ENCODE results near the gene PIP5K1B. TPM values are rescaled to one million over a fixed set of nuclear protein-coding genes. Genes with fewer than 3 reads are reported as not detected.

Gene PIP5K1B
- total RNA-seq, 1 donor from 2014 or later = not detected

DNA sequence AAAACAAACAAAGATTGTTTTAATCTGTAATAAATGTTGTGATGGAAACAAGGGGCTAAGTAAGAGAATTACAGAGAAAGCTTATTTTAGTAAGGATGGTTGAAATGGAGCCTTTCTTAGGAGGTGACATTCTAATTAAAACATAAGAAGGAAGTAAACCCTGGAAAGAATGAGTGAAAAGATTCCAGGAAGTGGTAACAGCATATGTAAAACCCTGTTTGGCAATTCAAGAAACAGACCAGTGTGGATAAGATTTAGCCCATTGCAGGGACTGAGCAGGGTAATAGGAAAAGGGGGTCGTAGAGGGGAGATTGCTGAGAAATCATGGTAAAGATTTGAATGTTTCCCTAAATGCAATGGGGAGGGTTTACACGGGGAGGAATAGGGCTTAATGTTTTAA lies 21.6 kb upstream of the PIP5K1B start:
- no peak for DNase-seq (ENCODE audit: low read depth)
- TF ChIP-seq, protein P1, sequence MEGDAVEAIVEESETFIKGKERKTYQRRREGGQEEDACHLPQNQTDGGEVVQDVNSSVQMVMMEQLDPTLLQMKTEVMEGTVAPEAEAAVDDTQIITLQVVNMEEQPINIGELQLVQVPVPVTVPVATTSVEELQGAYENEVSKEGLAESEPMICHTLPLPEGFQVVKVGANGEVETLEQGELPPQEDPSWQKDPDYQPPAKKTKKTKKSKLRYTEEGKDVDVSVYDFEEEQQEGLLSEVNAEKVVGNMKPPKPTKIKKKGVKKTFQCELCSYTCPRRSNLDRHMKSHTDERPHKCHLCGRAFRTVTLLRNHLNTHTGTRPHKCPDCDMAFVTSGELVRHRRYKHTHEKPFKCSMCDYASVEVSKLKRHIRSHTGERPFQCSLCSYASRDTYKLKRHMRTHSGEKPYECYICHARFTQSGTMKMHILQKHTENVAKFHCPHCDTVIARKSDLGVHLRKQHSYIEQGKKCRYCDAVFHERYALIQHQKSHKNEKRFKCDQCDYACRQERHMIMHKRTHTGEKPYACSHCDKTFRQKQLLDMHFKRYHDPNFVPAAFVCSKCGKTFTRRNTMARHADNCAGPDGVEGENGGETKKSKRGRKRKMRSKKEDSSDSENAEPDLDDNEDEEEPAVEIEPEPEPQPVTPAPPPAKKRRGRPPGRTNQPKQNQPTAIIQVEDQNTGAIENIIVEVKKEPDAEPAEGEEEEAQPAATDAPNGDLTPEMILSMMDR (conservative IDR thresholded peaks at IDR 0.05; ENCODE audit: low read depth, low read length) = no peak
- no peak overlapping the region for H3K4me3 ChIP-seq (ENCODE audit: low read depth, low read length)

DNA sequence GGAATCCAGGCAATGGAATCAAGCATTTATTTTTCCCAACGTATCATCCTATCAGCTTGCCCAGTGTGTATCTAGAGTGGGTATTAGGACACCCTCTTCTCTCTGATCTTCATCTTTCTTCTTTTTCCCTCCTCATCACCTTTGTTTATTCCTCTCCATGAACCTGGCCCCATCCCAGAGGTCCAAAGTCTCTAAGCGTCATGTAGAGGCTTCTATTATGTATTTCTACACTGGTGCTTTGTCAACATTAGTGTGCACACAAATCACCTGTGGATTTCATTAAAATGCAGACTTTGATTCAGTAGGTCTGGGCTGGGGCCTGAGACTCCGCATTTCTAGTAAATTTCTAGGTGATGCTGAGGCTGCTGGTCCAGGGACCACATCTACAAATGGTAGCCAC lies 19.8 kb upstream of the PIP5K1B start:
- H3K4me3 ChIP-seq (ENCODE audit: low read depth, low read length) = no peak overlapping the region
- DNase-seq (ENCODE audit: low read depth) = no peak
- TF ChIP-seq, protein P1 (conservative IDR thresholded peaks at IDR 0.05; ENCODE audit: low read depth, low read length) = no peak

DNA sequence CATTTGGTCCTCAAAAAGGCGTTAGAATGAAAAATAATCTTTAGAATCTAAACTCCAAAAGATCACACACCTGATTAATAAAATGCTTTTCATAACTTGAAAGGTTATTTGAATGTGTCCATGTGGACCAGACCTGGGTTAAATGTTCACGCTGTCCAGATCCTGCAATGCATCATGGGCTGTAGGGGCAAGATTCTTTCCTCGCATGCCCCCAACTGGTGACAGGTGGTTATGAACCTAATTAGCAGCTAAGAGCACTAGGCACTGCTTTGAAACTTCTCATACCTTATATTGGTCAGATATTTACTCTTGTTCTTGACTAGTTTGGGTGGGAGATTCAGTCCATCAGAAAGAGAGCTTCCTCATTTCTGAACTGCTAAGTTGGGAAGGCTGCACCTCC lies 19.3 kb upstream of the PIP5K1B start:
- DNase-seq (ENCODE audit: low read depth) = no peak
- TF ChIP-seq, protein P1 (conservative IDR thresholded peaks at IDR 0.05; ENCODE audit: low read depth, low read length) = peak; percentile 64
- H3K4me3 ChIP-seq (ENCODE audit: low read depth, low read length) = no peak overlapping the region

DNA sequence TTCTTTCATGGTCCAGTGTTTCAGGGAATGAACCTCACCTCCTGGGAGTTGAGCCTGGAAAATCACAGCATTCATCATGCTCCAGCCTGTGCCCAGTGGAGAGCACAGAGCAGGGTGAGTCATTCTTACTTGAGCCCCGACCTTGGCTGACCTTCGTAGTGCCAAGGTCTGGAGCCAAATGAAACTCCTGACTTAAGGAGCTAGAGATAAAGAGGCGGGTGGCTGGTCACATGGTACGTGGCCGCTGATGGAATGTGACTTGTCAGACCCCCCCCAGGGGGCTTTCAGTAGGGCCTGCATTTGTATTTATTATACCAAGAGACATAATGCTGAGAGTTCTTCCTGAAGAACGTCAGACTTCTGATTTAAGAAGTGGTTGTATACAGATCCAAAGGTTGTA lies 15.0 kb upstream of the PIP5K1B start:
- TF ChIP-seq, protein P1 (conservative IDR thresholded peaks at IDR 0.05; ENCODE audit: low read depth, low read length) = no peak
- no peak overlapping the region for H3K4me3 ChIP-seq (ENCODE audit: low read depth, low read length)
- DNase-seq (ENCODE audit: low read depth) = peak; percentile 38

DNA sequence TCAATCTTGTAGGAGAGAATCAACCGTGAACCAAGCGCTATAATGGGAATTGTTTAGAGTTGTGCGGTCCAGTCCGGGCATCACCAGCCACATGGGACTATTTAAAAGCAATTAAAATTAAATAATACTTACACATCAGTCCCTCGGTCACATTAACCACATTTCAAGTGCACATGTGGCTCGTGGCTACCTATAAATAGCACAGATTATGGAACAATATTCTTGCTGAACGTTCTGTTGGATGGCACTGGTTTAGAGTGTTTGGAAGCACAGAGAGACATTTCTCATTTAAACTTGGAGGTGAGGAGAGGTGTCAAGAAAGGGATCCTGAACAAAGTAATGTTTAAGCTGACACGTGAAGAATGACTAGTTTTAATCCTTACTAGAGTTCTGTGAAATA lies 12.5 kb upstream of the PIP5K1B start:
- TF ChIP-seq, protein P1 (conservative IDR thresholded peaks at IDR 0.05; ENCODE audit: low read depth, low read length) = no peak
- no peak overlapping the region for H3K4me3 ChIP-seq (ENCODE audit: low read depth, low read length)
- no peak for DNase-seq (ENCODE audit: low read depth)

DNA sequence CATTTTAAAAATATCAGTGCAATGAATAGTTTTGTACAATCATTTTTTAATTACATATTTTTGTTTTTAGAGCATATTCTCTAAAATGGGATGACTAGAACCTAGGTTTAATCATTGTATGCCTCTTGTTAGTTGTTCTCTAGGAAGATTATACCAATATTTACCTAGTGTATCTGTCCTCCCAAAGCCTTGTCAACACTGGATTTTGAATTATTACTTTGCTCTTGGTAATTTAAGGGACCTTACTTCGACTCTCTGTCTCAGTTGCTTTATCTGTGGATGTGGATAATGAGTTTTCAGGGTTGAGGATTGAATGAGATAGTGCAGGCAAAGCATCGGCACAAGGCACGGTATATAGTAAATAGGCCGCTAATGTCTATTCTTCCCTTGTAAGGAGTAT lies 10.9 kb upstream of the PIP5K1B start:
- H3K4me3 ChIP-seq (ENCODE audit: low read depth, low read length) = no peak overlapping the region
- TF ChIP-seq, protein P1 (conservative IDR thresholded peaks at IDR 0.05; ENCODE audit: low read depth, low read length) = no peak

DNA sequence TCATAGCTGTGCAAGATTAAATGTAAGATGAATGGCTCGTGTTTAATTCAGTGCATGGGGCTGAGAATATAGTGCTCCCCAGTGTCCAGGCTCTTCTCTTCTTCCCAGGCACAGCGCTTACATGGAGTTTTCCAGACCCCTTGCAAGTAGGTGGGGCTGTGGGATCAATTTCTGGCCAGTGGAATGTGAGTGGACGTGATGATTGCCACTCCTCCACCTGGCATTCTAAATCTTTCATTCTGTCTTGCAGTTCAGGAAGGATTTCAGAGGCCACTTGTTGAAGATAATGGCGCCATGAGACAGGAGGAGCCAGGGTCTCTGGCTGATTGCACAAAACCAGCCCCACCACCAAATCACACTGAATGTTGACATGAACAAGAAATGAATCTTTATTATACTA lies 7.2 kb upstream of the PIP5K1B start:
- TF ChIP-seq, protein P1 (conservative IDR thresholded peaks at IDR 0.05; ENCODE audit: low read depth, low read length) = no peak

More for the DNA sequence above, 10.9 kb upstream of the PIP5K1B start:
- no peak for DNase-seq (ENCODE audit: low read depth)

More for the DNA sequence above, 7.2 kb upstream of the PIP5K1B start:
- no peak for DNase-seq (ENCODE audit: low read depth)
- no peak overlapping the region for H3K4me3 ChIP-seq (ENCODE audit: low read depth, low read length)

All from epithelial cell of proximal tubule (primary cell).